A549 (cell line): ENCODE results near the gene PTPRCAP. TPM values are rescaled to one million over a fixed set of nuclear protein-coding genes. Genes with fewer than 3 reads are reported as not detected.

Experiments
- ATAC-seq, 2 experiments: fragments of 200-7000 bp in 1 of 2; fragments of >200 bp in 1 of 2; cut with Nextera tagmentation in 1 of 2; cut with Tn5 transposase in 1 of 2; 3 replicates each; pipeline versions ENCODE4 v1.8.0 to v1.9.1; 2018 to 2020; ENCODE audit warnings: mild to moderate bottlenecking in 1 of 2, moderate library complexity in 1 of 2
- CTCF ChIA-PET: fragments of 300-600 bp; sonication (Branson Sonifier 250); formaldehyde crosslinking; extraction: SDS; loops from one replicate; lab custom pipeline; 2021; ENCODE audit warnings: antibody characterized with exemption, inconsistent platforms; lab: Yijun Ruan, JAX
- POLR2A ChIA-PET: fragments of 350-600 bp; formaldehyde crosslinking; extraction: SDS; loops from one replicate; lab custom pipeline; 2021; ENCODE audit warnings: antibody characterized with exemption, inconsistent platforms; lab: Yijun Ruan, JAX
- DNase-seq, 2 experiments: peaks; one replicate each; pipeline versions ENCODE4 v3.0.0 to v3.0.0-alpha.2; 2011 to 2016; ENCODE audit warnings: low read depth in 1 of 2, low spot score in 1 of 2
- FAIRE-seq: peaks from 2 replicates; lab custom pipeline; 2011; peaks lifted over from hg19 to GRCh38; lab: Jason Lieb, UNC
- H3K27ac ChIP-seq, 2 experiments: fragments of >200 bp; sonication (Bioruptor Twin); formaldehyde crosslinking; 3 replicates each; pipeline ENCODE4 v1.5.1; 2016 to 2017
- H3K4me1 ChIP-seq: fragments of >200 bp; sonication (Bioruptor Twin); formaldehyde crosslinking; 3 replicates; pipeline ENCODE4 v1.6.1; 2016
- H3K4me2 ChIP-seq: fragments of >200 bp; sonication (Bioruptor Twin); formaldehyde crosslinking; 3 replicates; pipeline ENCODE4 v1.6.1; 2016
- H3K4me3 ChIP-seq: fragments of >200 bp; sonication (Bioruptor Twin); formaldehyde crosslinking; 3 replicates; pipeline ENCODE4 v1.5.1; 2016
- H3K9me3 ChIP-seq: fragments of >200 bp; sonication (Bioruptor Twin); formaldehyde crosslinking; 3 replicates; pipeline ENCODE4 v1.6.1; 2016
- CHD4 ChIP-seq: fragments of 200-600 bp; sonication (generic); IDR thresholded peaks from 2 replicates; pipeline ENCODE4 v1.6.1; 2016; ENCODE audit warnings: antibody characterized with exemption, mild to moderate bottlenecking, borderline replicate concordance
- EHMT2 ChIP-seq: fragments of 200-600 bp; sonication (generic); IDR thresholded peaks from 2 replicates; pipeline ENCODE4 v1.6.1; 2016; ENCODE audit warnings: antibody characterized with exemption, low read depth, mild to moderate bottlenecking, moderate library complexity
- EP300 ChIP-seq, 2 experiments: fragments of >200 bp; sonication (Bioruptor Twin); formaldehyde crosslinking; IDR thresholded peaks; 2 replicates in 1 of 2; 3 replicates in 1 of 2; pipeline ENCODE4 v1.6.1; 2016 to 2017
- ESRRA ChIP-seq: fragments of 150-350 bp; IDR thresholded peaks from 2 replicates; pipeline ENCODE4 v1.6.1; 2014; ENCODE audit warnings: mild to moderate bottlenecking, low read length, borderline replicate concordance
- FOSL2 ChIP-seq, 2 experiments: fragments of 450-650 bp in 1 of 2; fragments of >200 bp in 1 of 2; sonication (Bioruptor Twin) in 1 of 2; formaldehyde crosslinking; IDR thresholded peaks; 2 replicates each; pipeline versions ENCODE4 v1.5.0 to v1.6.1; 2016 to 2020; ENCODE audit warnings: mild to moderate bottlenecking in 1 of 2, moderate library complexity in 1 of 2
- HDAC2 ChIP-seq: fragments of 200-600 bp; sonication (generic); IDR thresholded peaks from 2 replicates; pipeline ENCODE4 v1.6.1; 2016
- HOXB13 ChIP-seq: fragments of 250-450 bp; sonication (Bioruptor Pico); IDR thresholded peaks from 2 replicates; pipeline ENCODE4 v1.5.0; 2020; ENCODE audit warnings: low read depth, mild to moderate bottlenecking, moderate library complexity
- JUN ChIP-seq, 2 experiments: fragments of >200 bp; sonication (Bioruptor Twin); formaldehyde crosslinking; IDR thresholded peaks; 2 replicates in 1 of 2; 3 replicates in 1 of 2; pipeline ENCODE4 v1.6.1; 2016 to 2017
- KDM1A ChIP-seq: fragments of 200-600 bp; sonication (generic); IDR thresholded peaks from 2 replicates; pipeline ENCODE4 v1.6.1; 2016; ENCODE audit warnings: low read depth, mild to moderate bottlenecking
- MAFK ChIP-seq: fragments of 450-650 bp; IDR thresholded peaks from 2 replicates; pipeline ENCODE4 v1.6.1; 2014; ENCODE audit not compliant: partially characterized antibody
- MAZ ChIP-seq: fragments of 150-350 bp; IDR thresholded peaks from 2 replicates; pipeline ENCODE4 v1.6.1; 2014; ENCODE audit warnings: antibody characterized with exemption, low read depth, low read length, borderline replicate concordance
- PBX3 ChIP-seq: IDR thresholded peaks from 2 replicates; pipeline ENCODE4 v1.6.1; 2012
- PHF8 ChIP-seq: fragments of 200-600 bp; sonication (generic); IDR thresholded peaks from 2 replicates; pipeline ENCODE4 v1.6.1; 2016; ENCODE audit warnings: low read depth, mild to moderate bottlenecking, antibody characterized with exemption, moderate library complexity, borderline replicate concordance
- POLR2A ChIP-seq: IDR thresholded peaks from 2 replicates; pipeline ENCODE4 v1.6.1; 2012; ENCODE audit warnings: mild to moderate bottlenecking, low read length
- WGBS: methylation state at CpG from one replicate; pipeline ENCODE4 v1.1.6; 2017; ENCODE audit errors: missing lambda C conversion rate; 5-methylcytosine and 5-hydroxymethylcytosine counted together
- polyA plus RNA-seq, 4 experiments: library from polyadenylated mRNA; depleted of rRNA in 3 of 4; stranded (reverse); fragments of >200 nt; fragmentation: RNase III in 1 of 4; extraction: RNeasy Plus Mini Kit Qiagen cat#74134 plus additional on column Dnase treatment in 1 of 4; gene quantifications; 2 replicates in 3 of 4; 3 replicates in 1 of 4; pipeline ENCODE4 v1.2.3, GENCODE V29; 2011 to 2017
- TF ChIP-seq, protein P1 (sequence below): fragments of >200 bp; sonication (Bioruptor Twin); formaldehyde crosslinking; IDR thresholded peaks from 2 replicates; pipeline ENCODE4 v1.6.1; 2016
- TF ChIP-seq, protein P2 (sequence below): fragments of 200-600 bp; sonication (generic); IDR thresholded peaks from 2 replicates; pipeline ENCODE4 v1.6.1; 2016; ENCODE audit warnings: antibody characterized with exemption, mild to moderate bottlenecking, moderate library complexity
- TF ChIP-seq, protein P3 (sequence below): fragments of >200 bp; sonication (Bioruptor Twin); formaldehyde crosslinking; IDR thresholded peaks from 3 replicates; pipeline ENCODE4 v1.5.1; 2016

PTPRCAP gene
- polyA plus RNA-seq, 2 of the 4 experiments (the other 2 are of a cell fraction) = 0.34 to 0.56 TPM

GRCh38 chr11:67466962-67467771 lies 29.7 kb upstream of the PTPRCAP start:
- no peak for FAIRE-seq
- TF ChIP-seq MAZ (no peak), FOSL2 (IDR thresholded peaks at IDR 0.05) (no peak), FOSL2 (CRISPR knock-in tag; IDR thresholded peaks at IDR 0.05) (no peak), KDM1A (peak; percentile 55; the same call in 1 of the 2 replicates), CHD4 (0 out of 2 replicates have a peak, but pooled peaks have one; percentile 21), JUN (IDR thresholded peaks at IDR 0.05) (0 out of 5 replicates have a peak, but pooled peaks of 1 of the 2 experiments have one; percentile 24), POLR2A (peak; percentile 15)
- peak overlapping the region; percentile 82; the same call in 2 of the 3 replicates for H3K4me2 ChIP-seq
- peak overlapping the region in 1 of 2 experiments; percentile 99; a peak in 3 of 6 replicates for H3K27ac ChIP-seq
- H3K9me3 ChIP-seq = no peaks in the 10 kb centered on the region
- ChIA-PET POLR2A (interaction anchor here (0.5 to 1.2 kb wide), 4 partner anchors 14 to 116 kb away, joined by 3 to 5 read pairs (median 3); partner anchors contain the start of genes AIP, GSTP1 and PPP1CA), CTCF (interaction anchor here (0.5 to 5.4 kb wide), 9 partner anchors 9 to 868 kb away, joined by 3 to 22 read pairs (median 10); partner anchors contain the start of gene PPP1CA)
- no peak for ATAC-seq
- no peak for DNase-seq
- no peak overlapping the region for H3K4me3 ChIP-seq
- H3K4me1 ChIP-seq = peaks cover 38% of the 10 kb centered on the region
- WGBS = 86% methylated on average over 11 of the region's 11 CpGs

- peak overlapping the region in 1 of 2 experiments; percentile 99; a peak in 3 of 6 replicates for H3K27ac ChIP-seq
These were observed 28.9 kb upstream of the PTPRCAP start for GRCh38 chr11:67466367-67466766.

More at GRCh38 chr11:67466367-67466766, 28.9 kb upstream of the PTPRCAP start:
- Histone ChIP-seq H3K4me3 (no peak overlapping the region), H3K4me2 (no peak overlapping the region)
- CTCF ChIA-PET = interaction anchor here (1.8 to 5.4 kb wide), 3 partner anchors 14 to 121 kb away, joined by 4 to 22 read pairs (median 10); no protein-coding TSS in a partner anchor
- DNase-seq = no peak
- TF ChIP-seq, protein P1, sequence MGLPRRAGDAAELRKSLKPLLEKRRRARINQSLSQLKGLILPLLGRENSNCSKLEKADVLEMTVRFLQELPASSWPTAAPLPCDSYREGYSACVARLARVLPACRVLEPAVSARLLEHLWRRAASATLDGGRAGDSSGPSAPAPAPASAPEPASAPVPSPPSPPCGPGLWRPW = no peak
- TF ChIP-seq JUN (IDR thresholded peaks at IDR 0.05) (no peak), ESRRA (no peak), PBX3 (no peak), CHD4 (no peak), HOXB13 (CRISPR knock-in tag) (no peak), MAFK (no peak), PHF8 (no peak), EP300 (IDR thresholded peaks at IDR 0.05) (no peak), POLR2A (no peak), HDAC2 (no peak), EHMT2 (no peak)
- TF ChIP-seq, protein P2, sequence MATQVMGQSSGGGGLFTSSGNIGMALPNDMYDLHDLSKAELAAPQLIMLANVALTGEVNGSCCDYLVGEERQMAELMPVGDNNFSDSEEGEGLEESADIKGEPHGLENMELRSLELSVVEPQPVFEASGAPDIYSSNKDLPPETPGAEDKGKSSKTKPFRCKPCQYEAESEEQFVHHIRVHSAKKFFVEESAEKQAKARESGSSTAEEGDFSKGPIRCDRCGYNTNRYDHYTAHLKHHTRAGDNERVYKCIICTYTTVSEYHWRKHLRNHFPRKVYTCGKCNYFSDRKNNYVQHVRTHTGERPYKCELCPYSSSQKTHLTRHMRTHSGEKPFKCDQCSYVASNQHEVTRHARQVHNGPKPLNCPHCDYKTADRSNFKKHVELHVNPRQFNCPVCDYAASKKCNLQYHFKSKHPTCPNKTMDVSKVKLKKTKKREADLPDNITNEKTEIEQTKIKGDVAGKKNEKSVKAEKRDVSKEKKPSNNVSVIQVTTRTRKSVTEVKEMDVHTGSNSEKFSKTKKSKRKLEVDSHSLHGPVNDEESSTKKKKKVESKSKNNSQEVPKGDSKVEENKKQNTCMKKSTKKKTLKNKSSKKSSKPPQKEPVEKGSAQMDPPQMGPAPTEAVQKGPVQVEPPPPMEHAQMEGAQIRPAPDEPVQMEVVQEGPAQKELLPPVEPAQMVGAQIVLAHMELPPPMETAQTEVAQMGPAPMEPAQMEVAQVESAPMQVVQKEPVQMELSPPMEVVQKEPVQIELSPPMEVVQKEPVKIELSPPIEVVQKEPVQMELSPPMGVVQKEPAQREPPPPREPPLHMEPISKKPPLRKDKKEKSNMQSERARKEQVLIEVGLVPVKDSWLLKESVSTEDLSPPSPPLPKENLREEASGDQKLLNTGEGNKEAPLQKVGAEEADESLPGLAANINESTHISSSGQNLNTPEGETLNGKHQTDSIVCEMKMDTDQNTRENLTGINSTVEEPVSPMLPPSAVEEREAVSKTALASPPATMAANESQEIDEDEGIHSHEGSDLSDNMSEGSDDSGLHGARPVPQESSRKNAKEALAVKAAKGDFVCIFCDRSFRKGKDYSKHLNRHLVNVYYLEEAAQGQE = no peak
- TF ChIP-seq, protein P3, sequence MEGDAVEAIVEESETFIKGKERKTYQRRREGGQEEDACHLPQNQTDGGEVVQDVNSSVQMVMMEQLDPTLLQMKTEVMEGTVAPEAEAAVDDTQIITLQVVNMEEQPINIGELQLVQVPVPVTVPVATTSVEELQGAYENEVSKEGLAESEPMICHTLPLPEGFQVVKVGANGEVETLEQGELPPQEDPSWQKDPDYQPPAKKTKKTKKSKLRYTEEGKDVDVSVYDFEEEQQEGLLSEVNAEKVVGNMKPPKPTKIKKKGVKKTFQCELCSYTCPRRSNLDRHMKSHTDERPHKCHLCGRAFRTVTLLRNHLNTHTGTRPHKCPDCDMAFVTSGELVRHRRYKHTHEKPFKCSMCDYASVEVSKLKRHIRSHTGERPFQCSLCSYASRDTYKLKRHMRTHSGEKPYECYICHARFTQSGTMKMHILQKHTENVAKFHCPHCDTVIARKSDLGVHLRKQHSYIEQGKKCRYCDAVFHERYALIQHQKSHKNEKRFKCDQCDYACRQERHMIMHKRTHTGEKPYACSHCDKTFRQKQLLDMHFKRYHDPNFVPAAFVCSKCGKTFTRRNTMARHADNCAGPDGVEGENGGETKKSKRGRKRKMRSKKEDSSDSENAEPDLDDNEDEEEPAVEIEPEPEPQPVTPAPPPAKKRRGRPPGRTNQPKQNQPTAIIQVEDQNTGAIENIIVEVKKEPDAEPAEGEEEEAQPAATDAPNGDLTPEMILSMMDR = no peak
- TF ChIP-seq, all 56 proteins: peak for 0
- H3K9me3 ChIP-seq = no peaks in the 10 kb centered on the region
- ATAC-seq (no peak), FAIRE-seq (no peak)
- WGBS = 90% methylated on average over 5 of the region's 5 CpGs
- POLR2A ChIA-PET = interaction anchor here (1.2 to 1.6 kb wide), 3 partner anchors 17 to 39 kb away, joined by 3 to 4 read pairs (median 3); partner anchors contain the start of gene AIP
- peaks cover 38% of the 10 kb centered on the region for H3K4me1 ChIP-seq
